K562 (cell line): Measurements from ENCODE around the gene ZSCAN21. TPM values are rescaled to one million over a fixed set of nuclear protein-coding genes. Genes with fewer than 3 reads are reported as not detected.

ENCODE experiments used
- BRCA1 ChIP-seq, 2 experiments: fragments of 450-650 bp in 1 of 2; sonication (generic) in 1 of 2; formaldehyde crosslinking in 1 of 2; IDR thresholded peaks; 2 replicates each; pipeline versions ENCODE4 v1.5.0 to v1.6.1; 2017 to 2020; ENCODE audit warnings: mild to moderate bottlenecking in 1 of 2, missing genetic modification reagents in 1 of 2
- EP300 ChIP-seq: IDR thresholded peaks from 2 replicates; pipeline ENCODE4 v1.6.1; 2012; ENCODE audit warnings: low read length, improper control_type of control experiment
- EZH2 ChIP-seq: IDR thresholded peaks from 2 replicates; pipeline ENCODE4 v1.6.1; 2012; ENCODE audit warnings: low read depth, mild to moderate bottlenecking, inconsistent platforms, low read length, borderline replicate concordance
- FOXJ2 ChIP-seq: fragments of 200-800 bp; sonication (Bioruptor generic); IDR thresholded peaks from 2 replicates; pipeline ENCODE4 v1.6.1; 2016; ENCODE audit warnings: missing genetic modification characterization, missing compliant biosample characterization
- GTF2E2 ChIP-seq: fragments of 200-800 bp; sonication (Bioruptor generic); IDR thresholded peaks from 2 replicates; pipeline ENCODE4 v1.6.1; 2016; ENCODE audit warnings: missing genetic modification characterization, missing compliant biosample characterization
- NFYB ChIP-seq: IDR thresholded peaks from 2 replicates; pipeline ENCODE4 v1.6.1; 2011; ENCODE audit warnings: mild to moderate bottlenecking, moderate library complexity; ENCODE audit not compliant: insufficient read length; ENCODE audit errors: extremely low read depth
- NRF1 ChIP-seq, 2 experiments: fragments of 450-650 bp; IDR thresholded peaks in 1 of 2; conservative IDR thresholded peaks in 1 of 2; 2 replicates each; pipeline ENCODE4 v1.6.1; 2014; ENCODE audit warnings: mild to moderate bottlenecking in 2 of 2
- RB1 ChIP-seq: fragments of 450-650 bp; IDR thresholded peaks from 2 replicates; pipeline ENCODE4 v1.6.1; 2017; ENCODE audit warnings: low read depth, mild to moderate bottlenecking
- RBM15 ChIP-seq: fragments of 200-400 bp; formaldehyde crosslinking; IDR thresholded peaks from 2 replicates; pipeline ENCODE4 v1.6.1; 2018; ENCODE audit warnings: mild to moderate bottlenecking, low read length, moderate library complexity; ENCODE audit not compliant: insufficient read depth
- XRCC5 ChIP-seq: fragments of 200-400 bp; formaldehyde crosslinking; IDR thresholded peaks from 2 replicates; pipeline ENCODE4 v1.6.1; 2017; ENCODE audit warnings: low read depth, mild to moderate bottlenecking, low read length
- ZNF165 ChIP-seq: fragments of 250-450 bp; sonication (Bioruptor Pico); IDR thresholded peaks from 2 replicates; pipeline ENCODE4 v1.4.0; 2020; ENCODE audit warnings: borderline replicate concordance
- ZNF431 ChIP-seq: sonication (generic); formaldehyde crosslinking; IDR thresholded peaks from 2 replicates; pipeline ENCODE4 v1.8.0; 2022; ENCODE audit warnings: mild to moderate bottlenecking, missing genetic modification reagents
- ZNF830 ChIP-seq: fragments of 250-450 bp; sonication (Bioruptor Pico); IDR thresholded peaks from 2 replicates; pipeline ENCODE4 v1.5.0; 2021; ENCODE audit warnings: mild to moderate bottlenecking
- polyA plus RNA-seq, 8 experiments: library from polyadenylated mRNA; depleted of rRNA in 4 of 8; stranded (reverse) in 5 of 8; unstranded in 3 of 8; fragments of >200 nt; fragmentation: Nextera tagmentation in 2 of 8; fragmentation: Illumina TruSeq in 1 of 8; extraction: Ambion mirVana in 2 of 8; extraction: Trizol in 1 of 8; gene quantifications; 2 replicates each; pipeline versions ENCODE4 v1.2.1 to v1.2.3, GENCODE V29; 2011 to 2014; ENCODE audit warnings: inconsistent platforms in 1 of 8, missing spikeins in 1 of 8
- total RNA-seq, 7 experiments: library from RNA; depleted of rRNA in 6 of 7; stranded (reverse); fragments of >200 nt in 6 of 7; fragmentation: Illumina TruSeq in 2 of 7; extraction: Trizol in 2 of 7; gene quantifications; 2 replicates each; pipeline versions ENCODE4 v1.2.1 to v1.2.3, GENCODE V29; 2011 to 2021; ENCODE audit warnings: low replicate concordance in 1 of 7
- TF ChIP-seq, protein P1 (sequence below), 2 experiments: IDR thresholded peaks; 2 replicates each; pipeline ENCODE4 v1.6.1; 2011; ENCODE audit warnings: borderline replicate concordance in 1 of 2, control low read depth in 1 of 2, low read depth in 1 of 2, low read length in 1 of 2, mild to moderate bottlenecking in 1 of 2, mixed read lengths in 1 of 2, moderate library complexity in 1 of 2; ENCODE audit not compliant: insufficient read depth in 1 of 2, insufficient read length in 1 of 2, poor library complexity in 1 of 2, severe bottlenecking in 1 of 2; ENCODE audit errors: extremely low read depth in 1 of 2
- TF ChIP-seq, protein P2 (sequence below): fragments of 450-650 bp; IDR thresholded peaks from 2 replicates; pipeline ENCODE4 v1.7.1; 2018; ENCODE audit warnings: mild to moderate bottlenecking, low read depth; ENCODE audit not compliant: partially characterized antibody
- TF ChIP-seq, protein P3 (sequence below), 3 experiments: fragments of 200-800 bp in 1 of 3; sonication (Bioruptor generic) in 1 of 3; sonication (generic) in 1 of 3; formaldehyde crosslinking in 1 of 3; IDR thresholded peaks; 2 replicates each; pipeline versions ENCODE4 v1.6.1 to v1.8.0; 2016 to 2022; ENCODE audit warnings: mild to moderate bottlenecking in 2 of 3, missing compliant biosample characterization in 2 of 3, missing genetic modification characterization in 2 of 3, missing genetic modification reagents in 1 of 3
- TF ChIP-seq, protein P4 (sequence below): fragments of 150-350 bp; IDR thresholded peaks from 2 replicates; pipeline ENCODE4 v1.6.1; 2014; ENCODE audit warnings: low read depth, mild to moderate bottlenecking, low read length, borderline replicate concordance

ZSCAN21 gene
- total and polyA plus RNA-seq, 9 of the 15 experiments (the other 6 are each of a cell fraction or from before 2014, with no cell fraction given), result 5.9 to 15.5 (median 13.2) TPM

DNA sequence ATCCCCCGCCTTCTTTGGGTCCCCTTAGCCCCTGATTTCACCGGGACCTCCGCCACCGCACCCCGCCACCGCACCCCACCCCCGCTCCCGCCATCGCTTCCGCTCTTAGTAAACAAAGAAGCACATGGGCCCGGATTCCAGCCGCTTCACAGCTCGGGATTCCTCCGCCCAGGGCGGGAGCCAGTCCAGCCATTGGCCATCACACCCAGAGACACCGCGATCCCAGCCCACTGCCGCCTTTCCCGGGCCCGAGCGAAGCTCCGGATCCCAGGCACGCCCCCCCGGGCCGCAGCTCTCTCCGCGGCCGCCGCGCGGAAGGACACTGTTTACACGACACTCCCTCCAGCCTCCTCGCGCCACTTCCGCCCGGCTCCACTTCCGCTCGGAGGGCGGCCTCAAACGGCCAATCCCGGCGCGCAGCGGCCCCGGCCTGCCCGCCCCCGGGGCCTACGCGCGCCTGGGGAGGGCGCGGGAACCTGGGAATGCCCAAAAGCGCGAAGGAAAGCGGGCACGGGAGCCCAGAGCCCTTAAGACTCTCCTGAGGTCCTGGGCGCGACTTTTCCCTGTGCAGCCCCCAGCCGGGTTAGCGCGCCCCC, 50.9 kb downstream of the ZSCAN21 start (continued):
- TF ChIP-seq, protein P1, sequence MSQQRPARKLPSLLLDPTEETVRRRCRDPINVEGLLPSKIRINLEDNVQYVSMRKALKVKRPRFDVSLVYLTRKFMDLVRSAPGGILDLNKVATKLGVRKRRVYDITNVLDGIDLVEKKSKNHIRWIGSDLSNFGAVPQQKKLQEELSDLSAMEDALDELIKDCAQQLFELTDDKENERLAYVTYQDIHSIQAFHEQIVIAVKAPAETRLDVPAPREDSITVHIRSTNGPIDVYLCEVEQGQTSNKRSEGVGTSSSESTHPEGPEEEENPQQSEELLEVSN (IDR thresholded peaks at IDR 0.05; ENCODE audit: borderline replicate concordance in 1 of 2, extremely low read depth in 1 of 2, insufficient read depth in 1 of 2, insufficient read length in 1 of 2, low read depth in 1 of 2, low read length in 1 of 2, poor library complexity in 1 of 2, severe bottlenecking in 1 of 2), result peak; percentile 68 to 98
- TF ChIP-seq, protein P2, sequence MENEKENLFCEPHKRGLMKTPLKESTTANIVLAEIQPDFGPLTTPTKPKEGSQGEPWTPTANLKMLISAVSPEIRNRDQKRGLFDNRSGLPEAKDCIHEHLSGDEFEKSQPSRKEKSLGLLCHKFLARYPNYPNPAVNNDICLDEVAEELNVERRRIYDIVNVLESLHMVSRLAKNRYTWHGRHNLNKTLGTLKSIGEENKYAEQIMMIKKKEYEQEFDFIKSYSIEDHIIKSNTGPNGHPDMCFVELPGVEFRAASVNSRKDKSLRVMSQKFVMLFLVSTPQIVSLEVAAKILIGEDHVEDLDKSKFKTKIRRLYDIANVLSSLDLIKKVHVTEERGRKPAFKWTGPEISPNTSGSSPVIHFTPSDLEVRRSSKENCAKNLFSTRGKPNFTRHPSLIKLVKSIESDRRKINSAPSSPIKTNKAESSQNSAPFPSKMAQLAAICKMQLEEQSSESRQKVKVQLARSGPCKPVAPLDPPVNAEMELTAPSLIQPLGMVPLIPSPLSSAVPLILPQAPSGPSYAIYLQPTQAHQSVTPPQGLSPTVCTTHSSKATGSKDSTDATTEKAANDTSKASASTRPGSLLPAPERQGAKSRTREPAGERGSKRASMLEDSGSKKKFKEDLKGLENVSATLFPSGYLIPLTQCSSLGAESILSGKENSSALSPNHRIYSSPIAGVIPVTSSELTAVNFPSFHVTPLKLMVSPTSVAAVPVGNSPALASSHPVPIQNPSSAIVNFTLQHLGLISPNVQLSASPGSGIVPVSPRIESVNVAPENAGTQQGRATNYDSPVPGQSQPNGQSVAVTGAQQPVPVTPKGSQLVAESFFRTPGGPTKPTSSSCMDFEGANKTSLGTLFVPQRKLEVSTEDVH, result peak; percentile 95
- TF ChIP-seq, protein P3, sequence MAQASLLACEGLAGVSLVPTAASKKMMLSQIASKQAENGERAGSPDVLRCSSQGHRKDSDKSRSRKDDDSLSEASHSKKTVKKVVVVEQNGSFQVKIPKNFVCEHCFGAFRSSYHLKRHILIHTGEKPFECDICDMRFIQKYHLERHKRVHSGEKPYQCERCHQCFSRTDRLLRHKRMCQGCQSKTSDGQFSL (CRISPR knock-in tag; IDR thresholded peaks at IDR 0.05), result no peak; the same call in 1 of the 2 replicates
- TF ChIP-seq, protein P3 (tag; IDR thresholded peaks at IDR 0.05), result peak in 1 of 2 experiments; percentile 53; a peak in 1 of 4 replicates
- TF ChIP-seq EP300 (peak; percentile 39; the same call in 1 of the 2 replicates), ZNF431 (0 out of 2 replicates have a peak, but pooled peaks have one; percentile 11), ZNF830 (CRISPR knock-in tag) (0 out of 2 replicates have a peak, but pooled peaks have one; percentile 19), EZH2 (no peak), NFYB (peak; percentile 59), RBM15 (0 out of 2 replicates have a peak, but pooled peaks have one; percentile 54), XRCC5 (no peak; the same call in 1 of the 2 replicates), GTF2E2 (tag) (0 out of 2 replicates have a peak, but pooled peaks have one; percentile 35), FOXJ2 (peak; percentile 98), RB1 (peak; percentile 94; the same call in 1 of the 2 replicates), BRCA1 (IDR thresholded peaks at IDR 0.05) (no peak), BRCA1 (CRISPR knock-in tag; IDR thresholded peaks at IDR 0.05) (no peak), ZNF165 (CRISPR knock-in tag) (no peak), NRF1 (conservative IDR thresholded peaks at IDR 0.05 in 1 of 2, IDR thresholded peaks at IDR 0.05 in 1 of 2) (peak; percentile 49 to 63; a peak in 3 of 4 replicates)
- TF ChIP-seq, protein P4, sequence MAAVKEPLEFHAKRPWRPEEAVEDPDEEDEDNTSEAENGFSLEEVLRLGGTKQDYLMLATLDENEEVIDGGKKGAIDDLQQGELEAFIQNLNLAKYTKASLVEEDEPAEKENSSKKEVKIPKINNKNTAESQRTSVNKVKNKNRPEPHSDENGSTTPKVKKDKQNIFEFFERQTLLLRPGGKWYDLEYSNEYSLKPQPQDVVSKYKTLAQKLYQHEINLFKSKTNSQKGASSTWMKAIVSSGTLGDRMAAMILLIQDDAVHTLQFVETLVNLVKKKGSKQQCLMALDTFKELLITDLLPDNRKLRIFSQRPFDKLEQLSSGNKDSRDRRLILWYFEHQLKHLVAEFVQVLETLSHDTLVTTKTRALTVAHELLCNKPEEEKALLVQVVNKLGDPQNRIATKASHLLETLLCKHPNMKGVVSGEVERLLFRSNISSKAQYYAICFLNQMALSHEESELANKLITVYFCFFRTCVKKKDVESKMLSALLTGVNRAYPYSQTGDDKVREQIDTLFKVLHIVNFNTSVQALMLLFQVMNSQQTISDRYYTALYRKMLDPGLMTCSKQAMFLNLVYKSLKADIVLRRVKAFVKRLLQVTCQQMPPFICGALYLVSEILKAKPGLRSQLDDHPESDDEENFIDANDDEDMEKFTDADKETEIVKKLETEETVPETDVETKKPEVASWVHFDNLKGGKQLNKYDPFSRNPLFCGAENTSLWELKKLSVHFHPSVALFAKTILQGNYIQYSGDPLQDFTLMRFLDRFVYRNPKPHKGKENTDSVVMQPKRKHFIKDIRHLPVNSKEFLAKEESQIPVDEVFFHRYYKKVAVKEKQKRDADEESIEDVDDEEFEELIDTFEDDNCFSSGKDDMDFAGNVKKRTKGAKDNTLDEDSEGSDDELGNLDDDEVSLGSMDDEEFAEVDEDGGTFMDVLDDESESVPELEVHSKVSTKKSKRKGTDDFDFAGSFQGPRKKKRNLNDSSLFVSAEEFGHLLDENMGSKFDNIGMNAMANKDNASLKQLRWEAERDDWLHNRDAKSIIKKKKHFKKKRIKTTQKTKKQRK, result peak; percentile 33; the same call in 1 of the 2 replicates
